ENCODE measurements around the gene GTF2H2C.
"Not testable (repeated sequence)": the region's sequence is repeated elsewhere in the genome, so short reads cannot be mapped to it uniquely, and the experiment has no call there.

The GTF2H2C gene

GRCh38 chr5:69559908-69560330 lies at the start of gene GTF2H2C:
TSS of gene GTF2H2C (plus strand) at chr5:69560191. CDS start at chr5:69565133, 4,942 bp downstream.
- peak; percentile 36 for DNase-seq (ENCODE audit: low read depth, low spot score)
- peak within 1 kb of the TSS; percentile 38 for H3K27ac ChIP-seq

GRCh38 chr5:69510694-69511093 lies 49.3 kb upstream of the GTF2H2C start:
- H3K27ac ChIP-seq, result no peak overlapping the region
- no peak for DNase-seq (ENCODE audit: low read depth, low spot score)

DNA sequence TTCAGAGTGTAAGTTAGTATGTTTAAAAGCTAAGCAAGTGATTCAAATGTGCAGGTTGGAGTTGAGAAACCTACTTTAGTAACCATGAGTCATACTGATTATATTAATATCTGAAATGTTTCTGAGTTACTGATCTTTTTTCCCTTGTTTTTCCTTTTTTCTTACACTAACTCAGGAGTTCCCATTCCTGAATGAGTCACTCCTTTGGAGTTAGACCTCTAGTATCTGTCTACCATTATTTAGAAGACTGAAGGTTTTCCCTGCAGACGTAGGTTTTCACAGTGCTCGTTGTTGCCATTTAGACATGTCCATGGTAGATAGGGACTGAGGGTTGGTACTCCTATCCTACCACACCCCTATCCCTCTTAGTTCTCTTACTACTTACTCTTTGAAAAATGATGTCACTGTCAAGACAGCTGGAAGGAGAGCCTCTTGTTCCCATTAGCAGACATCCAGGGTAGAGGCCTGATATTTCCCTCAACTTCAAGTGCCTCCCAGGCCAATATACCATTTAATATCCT lies 47.2 kb upstream of the GTF2H2C start:
- DNase-seq (ENCODE audit: low read depth, low spot score), result no peak
- H3K27ac ChIP-seq, result peak overlapping the region; percentile 63

DNA sequence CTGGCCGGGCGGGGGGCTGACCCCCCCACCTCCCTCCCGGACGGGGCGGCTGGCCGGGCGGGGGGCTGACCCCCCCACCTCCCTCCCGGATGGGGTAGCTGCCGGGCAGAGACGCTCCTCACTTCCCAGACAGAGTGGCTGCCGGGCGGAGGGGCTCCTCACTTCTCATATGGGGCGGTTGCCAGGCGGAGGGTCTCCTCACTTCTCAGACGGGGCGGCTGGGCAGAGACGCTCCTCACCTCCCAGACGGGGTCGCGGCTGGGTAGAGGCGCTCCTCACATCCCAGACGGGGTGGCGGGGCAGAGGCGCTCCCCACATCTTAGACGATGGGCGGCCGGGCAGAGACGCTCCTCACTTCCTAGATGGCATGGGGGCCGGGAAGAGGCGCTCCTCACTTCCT lies 44.4 kb upstream of the GTF2H2C start:
- not testable (repeated sequence) for DNase-seq (ENCODE audit: low read depth, low spot score); H3K27ac ChIP-seq

- H3K27ac ChIP-seq, result peak overlapping the region; percentile 89
- DNase-seq (ENCODE audit: low read depth, low spot score), result no peak
Measured at GRCh38 chr5:69516769-69517168, 43.2 kb upstream of the GTF2H2C start.

DNA sequence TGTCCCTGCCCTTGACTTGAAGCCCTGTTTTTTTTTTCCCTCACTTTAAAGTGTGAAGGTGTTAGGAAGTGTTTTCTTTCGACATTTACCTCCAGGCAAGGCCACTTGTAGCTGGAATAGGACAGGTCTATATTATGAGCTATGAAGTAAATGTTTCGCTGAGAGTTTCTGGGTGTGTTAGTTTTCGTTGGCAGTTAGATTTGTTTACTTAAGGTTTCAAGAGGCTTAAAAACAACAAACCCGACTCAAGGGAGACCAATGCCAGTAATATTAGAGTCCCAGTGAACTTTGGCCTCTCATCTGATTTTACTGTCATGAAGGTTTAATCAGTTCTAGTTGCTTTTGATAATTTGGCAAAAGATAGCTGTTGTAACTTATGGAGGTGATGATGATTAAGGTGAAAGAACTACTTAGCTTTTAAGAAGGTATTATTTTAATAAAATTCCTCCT lies 42.2 kb upstream of the GTF2H2C start:
- DNase-seq (ENCODE audit: low read depth, low spot score), result peak; percentile 88
- peak overlapping the region; percentile 89 for H3K27ac ChIP-seq

DNA sequence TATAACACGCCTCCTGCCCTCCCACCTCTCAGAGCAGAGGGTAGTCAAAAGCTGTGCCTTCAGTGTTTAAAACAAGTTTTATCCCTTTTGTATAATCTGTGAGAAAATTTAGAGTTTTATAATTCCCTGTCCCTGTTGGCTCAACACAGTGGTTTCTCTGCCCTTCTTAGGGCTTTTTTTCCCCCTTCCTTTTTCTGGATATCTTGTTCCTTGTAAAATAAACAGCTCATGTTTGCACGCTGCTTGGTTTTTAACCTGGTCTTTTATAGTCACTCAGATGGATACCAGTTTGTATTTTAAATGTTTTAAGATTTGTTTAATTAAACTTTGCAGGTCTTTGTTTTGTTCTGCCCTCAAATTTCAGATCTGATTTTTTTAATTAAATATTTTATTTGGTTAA lies 40.7 kb upstream of the GTF2H2C start:
- no peak overlapping the region for H3K27ac ChIP-seq
- no peak for DNase-seq (ENCODE audit: low read depth, low spot score)

DNA sequence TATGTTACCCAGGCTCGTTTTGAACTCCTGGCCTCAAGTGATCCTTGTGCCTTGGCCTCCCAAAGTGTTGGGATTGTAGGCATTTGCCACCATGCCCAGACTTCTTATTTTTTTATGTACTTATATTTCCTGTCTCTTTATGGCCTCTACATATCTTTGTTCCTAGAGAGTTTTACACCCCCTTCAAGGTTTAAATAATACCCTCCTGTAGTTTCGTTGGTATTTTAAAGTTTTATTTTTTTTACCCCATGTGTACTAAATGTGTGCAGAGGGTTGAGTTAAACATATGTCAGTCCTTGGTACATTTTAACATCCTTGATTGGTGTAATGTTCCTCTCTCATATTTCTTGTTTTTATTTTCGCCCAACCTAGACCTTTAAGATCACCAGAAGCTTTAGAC lies 38.0 kb upstream of the GTF2H2C start:
- no peak overlapping the region for H3K27ac ChIP-seq
- DNase-seq (ENCODE audit: low read depth, low spot score), result no peak

GRCh38 chr5:69525490-69525889 lies 34.5 kb upstream of the GTF2H2C start:
- DNase-seq (ENCODE audit: low read depth, low spot score), result no peak
- peak overlapping the region; percentile 0 for H3K27ac ChIP-seq

DNA sequence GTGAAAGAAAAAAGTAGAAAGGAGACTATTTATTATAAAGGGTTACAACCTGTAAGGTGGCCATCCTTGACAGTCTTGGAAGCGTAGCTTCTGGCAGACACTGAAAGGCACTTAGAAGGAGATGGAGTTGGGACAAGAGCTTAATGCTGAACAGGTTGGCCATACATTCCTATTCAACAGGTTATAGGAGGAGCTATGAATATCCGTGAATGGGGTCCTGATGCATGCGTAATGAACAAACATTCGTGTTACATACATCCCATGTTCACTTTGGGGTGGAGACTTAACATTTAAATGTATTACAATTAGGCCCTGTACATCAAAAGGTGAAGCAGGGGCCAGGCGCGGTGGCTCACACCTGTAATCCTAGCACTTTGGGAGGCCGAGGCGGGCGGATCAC lies 33.3 kb upstream of the GTF2H2C start:
- no peak for DNase-seq (ENCODE audit: low read depth, low spot score)

GRCh38 chr5:69527128-69527770 lies 32.7 kb upstream of the GTF2H2C start:
- peak overlapping the region; percentile 7 for H3K27ac ChIP-seq
- no peak for DNase-seq (ENCODE audit: low read depth, low spot score)

More for the DNA sequence above, 33.3 kb upstream of the GTF2H2C start:
- H3K27ac ChIP-seq, result no peak overlapping the region

DNA sequence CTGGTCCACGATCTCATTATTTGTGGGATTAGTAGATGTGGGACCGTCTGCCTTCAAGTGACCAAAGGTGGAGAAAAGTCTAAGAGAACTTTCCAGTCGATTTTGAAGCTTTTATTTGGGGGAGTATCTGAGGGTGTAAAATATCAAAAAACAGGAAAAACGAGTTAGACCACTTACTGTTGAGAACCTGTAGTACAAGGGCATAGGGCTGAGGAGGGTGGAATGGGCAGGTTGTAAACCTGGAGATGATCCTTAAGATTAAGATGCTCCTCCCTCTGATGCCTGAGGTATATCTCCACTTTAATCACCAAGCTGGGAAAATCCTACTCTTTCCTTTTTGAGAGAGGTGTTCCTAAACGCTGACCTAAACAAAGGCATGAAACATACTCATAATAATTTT lies 32.0 kb upstream of the GTF2H2C start:
- DNase-seq (ENCODE audit: low read depth, low spot score), result peak; percentile 41
- H3K27ac ChIP-seq, result peak overlapping the region; percentile 7

DNA sequence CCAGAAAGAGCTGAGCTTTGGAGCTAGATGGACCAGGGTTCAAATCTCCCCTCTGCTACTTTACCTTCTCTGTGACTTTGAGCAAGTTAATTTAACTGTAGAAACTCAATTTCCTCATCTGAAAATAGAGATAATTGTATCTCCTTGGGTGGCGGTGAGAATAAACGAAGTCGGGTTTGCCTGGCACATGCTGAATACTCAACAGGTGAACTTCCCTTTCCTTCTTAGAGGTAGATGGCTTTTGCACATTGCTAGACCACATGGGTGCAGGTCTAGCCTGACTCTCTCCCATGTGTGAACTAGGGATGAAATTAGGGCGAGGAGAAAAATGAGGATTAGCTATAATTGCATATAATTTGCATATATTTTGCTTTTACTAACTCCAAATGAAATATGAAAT lies 31.4 kb upstream of the GTF2H2C start:
- no peak for DNase-seq (ENCODE audit: low read depth, low spot score)
- H3K27ac ChIP-seq, result no peak overlapping the region

DNA sequence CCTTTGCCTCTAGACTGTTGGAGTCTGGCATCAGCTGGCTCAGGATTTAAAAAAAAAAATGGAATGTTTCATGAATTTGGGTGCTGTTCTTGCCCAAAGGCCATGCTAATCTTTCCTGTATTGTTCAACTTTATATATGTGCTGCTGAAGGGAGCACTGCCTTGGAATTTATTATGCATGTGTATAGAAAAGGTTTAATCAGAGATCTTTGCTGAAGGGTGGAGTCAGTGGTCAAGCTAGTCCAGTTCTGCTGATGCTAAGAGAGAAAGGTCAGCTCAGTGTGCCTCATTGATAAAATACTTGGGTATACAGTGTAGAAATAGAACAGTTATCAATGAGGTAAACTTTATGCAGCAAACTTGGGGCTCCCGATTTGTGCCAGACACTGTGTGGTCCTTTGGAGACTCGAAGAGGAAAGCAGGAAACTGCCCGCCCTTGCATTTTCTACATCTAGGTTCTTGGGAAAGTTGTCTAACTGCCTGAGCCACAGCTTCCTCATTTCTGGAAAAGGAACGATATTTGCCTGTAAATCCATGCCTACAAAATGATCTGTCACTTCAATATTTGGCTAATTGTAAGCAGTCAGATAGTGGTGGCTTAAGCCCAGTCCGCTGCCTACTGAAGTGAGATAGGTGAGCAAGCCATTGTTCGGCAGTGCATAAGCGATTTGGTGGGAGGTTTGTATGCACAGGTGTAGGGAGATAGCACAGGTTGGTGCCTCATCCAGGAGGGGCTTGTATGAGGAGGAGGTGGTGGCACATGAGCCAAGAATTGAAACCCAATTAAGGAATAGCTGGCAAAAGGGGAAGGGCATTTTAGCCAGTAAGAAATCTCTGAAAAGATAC lies 29.2 kb upstream of the GTF2H2C start:
- H3K27ac ChIP-seq, result no peak overlapping the region
- DNase-seq (ENCODE audit: low read depth, low spot score), result no peak

- H3K27ac ChIP-seq, result no peak overlapping the region
- DNase-seq (ENCODE audit: low read depth, low spot score), result no peak
Measured at GRCh38 chr5:69531406-69531801, 28.6 kb upstream of the GTF2H2C start.

DNA sequence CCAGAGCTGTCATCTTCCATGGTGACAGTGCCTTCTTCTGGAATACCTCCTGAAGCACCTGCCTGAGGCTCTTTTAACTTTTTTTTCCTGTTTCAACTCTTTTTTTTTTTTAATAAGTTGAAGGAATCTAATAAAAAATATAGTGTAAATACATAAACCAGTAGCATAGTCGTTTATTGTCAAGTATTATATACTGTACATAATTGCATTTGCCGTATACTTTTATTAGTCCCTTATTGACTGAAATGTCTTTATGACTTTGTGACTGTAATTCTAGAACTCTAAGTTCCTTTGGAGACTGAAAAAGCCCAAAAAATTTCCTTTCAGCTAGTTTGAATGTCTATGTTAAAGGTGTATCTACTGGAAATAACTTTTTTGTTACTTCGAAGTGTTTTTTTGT lies 22.1 kb upstream of the GTF2H2C start:
- H3K27ac ChIP-seq; DNase-seq (ENCODE audit: low read depth, low spot score): not testable (repeated sequence)

DNA sequence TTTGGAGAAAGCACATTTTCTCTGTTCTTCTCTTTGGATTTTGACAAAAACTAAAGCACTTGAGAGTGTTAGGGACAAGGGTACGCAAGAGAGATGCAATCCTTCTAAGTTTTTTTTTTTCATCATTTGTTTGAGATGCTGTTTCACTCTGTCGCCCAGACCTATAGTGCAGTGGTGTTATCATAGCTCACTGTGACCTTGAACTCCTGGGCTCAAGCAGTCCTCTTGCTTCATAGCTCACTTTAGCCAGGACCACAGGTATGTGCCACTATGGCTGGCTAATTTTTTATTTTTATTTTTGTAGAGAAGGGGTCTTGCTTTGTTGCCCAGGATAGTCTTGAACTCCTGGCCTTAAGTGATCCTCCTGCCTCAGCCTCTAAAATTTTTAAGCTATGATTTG lies 21.3 kb upstream of the GTF2H2C start:
- H3K27ac ChIP-seq; DNase-seq (ENCODE audit: low read depth, low spot score): not testable (repeated sequence)

GRCh38 chr5:69541347-69541746 lies 18.6 kb upstream of the GTF2H2C start:
- DNase-seq (ENCODE audit: low read depth, low spot score); H3K27ac ChIP-seq: not testable (repeated sequence)

- H3K27ac ChIP-seq; DNase-seq (ENCODE audit: low read depth, low spot score): not testable (repeated sequence)
Measured at GRCh38 chr5:69542838-69543618, 17.0 kb upstream of the GTF2H2C start.

DNA sequence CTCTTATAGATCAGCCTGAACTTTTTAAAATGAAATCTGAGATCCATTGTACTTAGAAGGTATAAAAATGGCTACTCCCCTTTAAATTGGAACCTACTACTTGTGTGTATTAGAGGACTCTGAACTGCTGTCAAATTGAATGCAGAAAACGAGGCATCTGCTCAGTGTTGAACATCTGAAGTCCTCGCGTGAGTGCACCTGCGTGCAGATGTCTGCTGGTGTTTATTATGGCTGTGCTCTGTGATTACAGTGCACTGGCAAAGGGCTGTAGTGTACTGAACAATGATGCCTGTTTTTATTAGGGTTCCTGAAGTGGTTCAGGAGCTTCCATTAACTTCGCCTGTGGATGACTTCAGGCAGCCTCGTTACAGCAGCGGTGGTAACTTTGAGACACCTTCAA lies 15.4 kb upstream of the GTF2H2C start:
- DNase-seq (ENCODE audit: low read depth, low spot score); H3K27ac ChIP-seq: not testable (repeated sequence)

All from epithelial cell of prostate (primary cell).